Activated CD8-positive, alpha-beta memory T cell treated with anti-CD3 and anti-CD28 coated beads, Interleukin-2, amount 10 ng/mL, durations not matched to agents 7 days and 5 days (primary cell): Measurements from ENCODE around the gene TP53I11. TPM values are rescaled to one million over a fixed set of nuclear protein-coding genes. Genes with fewer than 3 reads are reported as not detected.
A peak's percentile ranks its signal among the peaks of the same experiment; 100 is the strongest.

ENCODE experiments used
- ATAC-seq: fragments of 150-1000 bp; cut with Tn5 transposase; one replicate; pipeline ENCODE4 v1.10.0; 2021; ENCODE audit warnings: moderate library complexity
- CTCF ChIA-PET: fragments of 350-600 bp; sonication (Branson Sonifier 250); formaldehyde crosslinking; loops from one replicate; lab custom pipeline; 2021; ENCODE audit warnings: antibody characterized with exemption; lab: Charles Lee
- DNase-seq: peaks from one replicate; pipeline ENCODE4 v3.0.0-alpha.2; 2020
- H3K27ac Mint-ChIP-seq: one replicate; pipeline ENCODE4 v1.8.0; 2021; ENCODE audit warnings: mild to moderate bottlenecking, mixed read lengths
- H3K27me3 Mint-ChIP-seq: one replicate; pipeline ENCODE4 v1.8.0; 2021; ENCODE audit warnings: mixed read lengths
- H3K36me3 Mint-ChIP-seq: one replicate; pipeline ENCODE4 v1.8.0; 2021; ENCODE audit warnings: mild to moderate bottlenecking, mixed read lengths
- H3K4me1 Mint-ChIP-seq: one replicate; pipeline ENCODE4 v1.8.0; 2021; ENCODE audit warnings: mixed read lengths
- H3K4me3 Mint-ChIP-seq: one replicate; pipeline ENCODE4 v1.8.0; 2021; ENCODE audit warnings: mild to moderate bottlenecking, moderate library complexity, mixed read lengths
- H3K9me3 Mint-ChIP-seq: one replicate; pipeline ENCODE4 v1.8.0; 2022; ENCODE audit warnings: low read depth, mixed read lengths
- total RNA-seq, 2 experiments: library from RNA; stranded (reverse); gene quantifications; one replicate each; pipeline ENCODE4 v1.2.3, GENCODE V29; 2021

TP53I11 gene
- total RNA-seq, 2 experiments from 2014 or later: 2.2 to 3.7 TPM

GRCh38 chr11:44960200-44960845 lies 9.6 kb upstream of the TP53I11 start:
- CTCF ChIA-PET: interaction anchor here (2.0 kb wide), 1 partner anchor 24 kb away, joined by 6 read pairs; no protein-coding TSS in a partner anchor
- ATAC-seq: no peak
- H3K36me3 Mint-ChIP-seq: no peaks in the 10 kb centered on the region
- no peak for DNase-seq
- H3K27ac Mint-ChIP-seq: no peak overlapping the region
- no peaks in the 10 kb centered on the region for H3K9me3 Mint-ChIP-seq
- no peak overlapping the region for H3K4me3 Mint-ChIP-seq
- no peaks in the 10 kb centered on the region for H3K27me3 Mint-ChIP-seq
- H3K4me1 Mint-ChIP-seq: no peaks in the 10 kb centered on the region

- no peaks in the 10 kb centered on the region for H3K27me3 Mint-ChIP-seq
- H3K9me3 Mint-ChIP-seq: no peaks in the 10 kb centered on the region
- ATAC-seq: no peak
- no peak overlapping the region for H3K27ac Mint-ChIP-seq
- H3K36me3 Mint-ChIP-seq: no peaks in the 10 kb centered on the region
- no peak overlapping the region for H3K4me3 Mint-ChIP-seq
- H3K4me1 Mint-ChIP-seq: peaks cover 8% of the 10 kb centered on the region
- no peak for DNase-seq
- CTCF ChIA-PET: interaction anchor here (2.0 kb wide), 1 partner anchor 23 kb away, joined by 6 read pairs; no protein-coding TSS in a partner anchor
These were observed 8.4 kb upstream of the TP53I11 start for GRCh38 chr11:44959064-44959463.

- no peaks in the 10 kb centered on the region for H3K9me3 Mint-ChIP-seq
- CTCF ChIA-PET: no interaction called here
- H3K36me3 Mint-ChIP-seq: no peaks in the 10 kb centered on the region
- DNase-seq (no peak), ATAC-seq (no peak)
- H3K27ac Mint-ChIP-seq: no peak overlapping the region
- no peak overlapping the region for H3K4me3 Mint-ChIP-seq
- H3K4me1 Mint-ChIP-seq: peaks cover 8% of the 10 kb centered on the region
- H3K27me3 Mint-ChIP-seq: no peaks in the 10 kb centered on the region
These were observed 7.3 kb upstream of the TP53I11 start for GRCh38 chr11:44957776-44958564.

- no peak overlapping the region for H3K27ac Mint-ChIP-seq
- CTCF ChIA-PET: no interaction called here
- H3K4me3 Mint-ChIP-seq: no peak overlapping the region
- H3K4me1 Mint-ChIP-seq: peaks cover 8% of the 10 kb centered on the region
- no peak for DNase-seq
- H3K9me3 Mint-ChIP-seq: no peaks in the 10 kb centered on the region
- no peak for ATAC-seq
- H3K27me3 Mint-ChIP-seq: no peaks in the 10 kb centered on the region
- no peaks in the 10 kb centered on the region for H3K36me3 Mint-ChIP-seq
These were observed 6.4 kb upstream of the TP53I11 start for GRCh38 chr11:44957040-44957515.

- DNase-seq (no peak), ATAC-seq (no peak)
- Mint-ChIP-seq H3K9me3 (no peaks in the 10 kb centered on the region), H3K4me3 (no peak overlapping the region), H3K4me1 (peaks cover 12% of the 10 kb centered on the region), H3K27ac (no peak overlapping the region), H3K36me3 (no peaks in the 10 kb centered on the region), H3K27me3 (peaks cover 6% of the 10 kb centered on the region)
- CTCF ChIA-PET: interaction anchor here (0.8 to 1.6 kb wide), 2 partner anchors 18 to 148 kb away, joined by 3 to 12 read pairs; no protein-coding TSS in a partner anchor
These were observed 4.5 kb upstream of the TP53I11 start for GRCh38 chr11:44955015-44955738.

GRCh38 chr11:44954051-44954906 lies 3.6 kb upstream of the TP53I11 start:
- no peak for ATAC-seq
- peaks cover 7% of the 10 kb centered on the region for H3K27me3 Mint-ChIP-seq
- H3K9me3 Mint-ChIP-seq: no peaks in the 10 kb centered on the region
- CTCF ChIA-PET: interaction anchor here (0.8 to 1.6 kb wide), 2 partner anchors 17 to 149 kb away, joined by 3 to 12 read pairs; no protein-coding TSS in a partner anchor
- DNase-seq: no peak
- H3K27ac Mint-ChIP-seq: no peak overlapping the region
- H3K4me3 Mint-ChIP-seq: no peak overlapping the region
- H3K36me3 Mint-ChIP-seq: no peaks in the 10 kb centered on the region
- H3K4me1 Mint-ChIP-seq: peaks cover 12% of the 10 kb centered on the region

GRCh38 chr11:44952500-44953260 lies 2.0 kb upstream of the TP53I11 start:
- H3K27me3 Mint-ChIP-seq: peaks cover 22% of the 10 kb centered on the region
- no peak for DNase-seq
- no peak overlapping the region for H3K27ac Mint-ChIP-seq
- no peak overlapping the region for H3K4me3 Mint-ChIP-seq
- no peak for ATAC-seq
- H3K9me3 Mint-ChIP-seq: no peaks in the 10 kb centered on the region
- CTCF ChIA-PET: interaction anchor here (0.8 to 1.7 kb wide), 6 partner anchors 16 to 158 kb away, joined by 3 to 9 read pairs (median 4); no protein-coding TSS in a partner anchor
- no peaks in the 10 kb centered on the region for H3K36me3 Mint-ChIP-seq
- H3K4me1 Mint-ChIP-seq: peaks cover 15% of the 10 kb centered on the region

- H3K4me1 Mint-ChIP-seq: peaks cover 15% of the 10 kb centered on the region
- ATAC-seq (no peak), DNase-seq (no peak)
- H3K4me3 Mint-ChIP-seq: no peak overlapping the region
- no peaks in the 10 kb centered on the region for H3K9me3 Mint-ChIP-seq
- CTCF ChIA-PET: interaction anchor here (0.9 to 1.7 kb wide), 5 partner anchors 16 to 159 kb away, joined by 3 to 9 read pairs (median 4); no protein-coding TSS in a partner anchor
- H3K27me3 Mint-ChIP-seq: peaks cover 24% of the 10 kb centered on the region
- no peaks in the 10 kb centered on the region for H3K36me3 Mint-ChIP-seq
- no peak overlapping the region for H3K27ac Mint-ChIP-seq
These were observed 1.4 kb upstream of the TP53I11 start for GRCh38 chr11:44952082-44952481.

- Mint-ChIP-seq H3K36me3 (no peaks in the 10 kb centered on the region), H3K27me3 (peaks cover 24% of the 10 kb centered on the region), H3K27ac (no peak overlapping the region), H3K4me1 (peaks cover 13% of the 10 kb centered on the region), H3K4me3 (peak overlapping the region; percentile 32), H3K9me3 (no peaks in the 10 kb centered on the region)
- ATAC-seq: no peak
- CTCF ChIA-PET: interaction anchor here (0.6 to 1.4 kb wide), 12 partner anchors 10 to 402 kb away, joined by 3 to 9 read pairs (median 4); no protein-coding TSS in a partner anchor
- DNase-seq: no peak
These were observed 555 bp downstream of the TP53I11 start for GRCh38 chr11:44950031-44950624.

GRCh38 chr11:44949160-44950030 lies 1.3 kb downstream of the TP53I11 start:
- peaks cover 7% of the 10 kb centered on the region for H3K4me1 Mint-ChIP-seq
- no peaks in the 10 kb centered on the region for H3K9me3 Mint-ChIP-seq
- H3K27ac Mint-ChIP-seq: no peak overlapping the region
- peak overlapping the region; percentile 30 for H3K4me3 Mint-ChIP-seq
- no peaks in the 10 kb centered on the region for H3K36me3 Mint-ChIP-seq
- ATAC-seq (peak; percentile 25), DNase-seq (no peak)
- H3K27me3 Mint-ChIP-seq: peaks cover 24% of the 10 kb centered on the region
- CTCF ChIA-PET: interaction anchor here (1.0 to 16.1 kb wide), 10 partner anchors 9 to 159 kb away, joined by 3 to 622 read pairs (median 5); no protein-coding TSS in a partner anchor

- Mint-ChIP-seq H3K9me3 (no peaks in the 10 kb centered on the region), H3K36me3 (no peaks in the 10 kb centered on the region), H3K27me3 (peaks cover 24% of the 10 kb centered on the region), H3K27ac (no peak overlapping the region), H3K4me3 (no peak overlapping the region), H3K4me1 (peaks cover 7% of the 10 kb centered on the region)
- DNase-seq (no peak), ATAC-seq (no peak)
- CTCF ChIA-PET: interaction anchor here (1.0 to 16.1 kb wide), 7 partner anchors 8 to 155 kb away, joined by 3 to 622 read pairs (median 4); no protein-coding TSS in a partner anchor
These were observed 2.5 kb downstream of the TP53I11 start for GRCh38 chr11:44948155-44948554.
